Renal cortex interstitium (tissue), 15 donors: ENCODE measurements around the gene OR51E2. TPM values are rescaled to one million over a fixed set of nuclear protein-coding genes. Genes with fewer than 3 reads are reported as not detected.
"Not testable (repeated sequence)": the region's sequence is repeated elsewhere in the genome, so short reads cannot be mapped to it uniquely, and the experiment has no call there.

ENCODE experiments used
- DNase-seq, 11 donors: peaks; one replicate each; pipeline ENCODE4 v3.0.0-alpha.2; 2013; ENCODE audit warnings: low read depth in 9 of 11, low spot score in 4 of 11; ENCODE audit errors: extremely low read depth in 1 of 11
- long read RNA-seq, 16 experiments: transcript quantifications; one replicate each; lab custom pipeline, GENCODE V29; 2026
- polyA plus RNA-seq, 3 donors: library from polyadenylated mRNA; unstranded; fragments of 120-200 nt; gene quantifications; one replicate each; pipeline ENCODE4 v1.2.1, GENCODE V29; 2013; ENCODE audit not compliant: insufficient read length in 3 of 3

Gene OR51E2
- polyA plus RNA-seq, result 1 to 10 TPM in 2 of 3 donors, under 1 TPM in 1; 0.91 to 1.3 (median 1.2) TPM
- long read RNA-seq, donor 1, result 0 reads
- long read RNA-seq, donor 2, result 0 reads
- long read RNA-seq, donor 3, result 0 reads
- long read RNA-seq, donor 4, result 0 reads
- long read RNA-seq, donor 5, result 0 reads
- long read RNA-seq, donor 6, result 0 reads
- long read RNA-seq, donor 7, partial matches to known transcripts, result 0 of 1 reads
- long read RNA-seq, donor 7, other reads (novel, unspliced or antisense), result 0 of 1 reads
- long read RNA-seq, donor 8, result 0 reads
- long read RNA-seq, donor 9, partial matches to known transcripts, result 0 of 1 reads
- long read RNA-seq, donor 9, other reads (novel, unspliced or antisense), result 0 of 1 reads
- long read RNA-seq, donor 10, result 0 reads
- long read RNA-seq, donor 11, result 0 reads
- long read RNA-seq, donor 12, result 0 reads
- long read RNA-seq, donor 13, result 0 reads
- long read RNA-seq, donor 14, result 0 reads
- long read RNA-seq, donor 15, result 0 reads
- long read RNA-seq, donor 16, result 0 reads

GRCh38 chr11:4697585-4697984, at the start of gene OR51E2:
Gene OR51E2, minus strand, starts transcription at chr11:4697853. Its CDS starts 15,142 bp downstream, at chr11:4682711.
- no peak for DNase-seq

GRCh38 chr11:4740735-4741134, 43.1 kb upstream of the OR51E2 start:
- DNase-seq, result no peak

GRCh38 chr11:4727171-4727570, 29.5 kb upstream of the OR51E2 start:
- DNase-seq, result no peak

GRCh38 chr11:4722616-4723534, 25.2 kb upstream of the OR51E2 start:
- not testable (repeated sequence) for DNase-seq

GRCh38 chr11:4714300-4714699, 16.6 kb upstream of the OR51E2 start:
- no peak for DNase-seq

GRCh38 chr11:4713241-4713640, 15.6 kb upstream of the OR51E2 start:
- peak in 2 of 11 donors; percentile 23 to 42 for DNase-seq

GRCh38 chr11:4704790-4705334, 7.2 kb upstream of the OR51E2 start:
- DNase-seq, result peak in 2 of 11 donors; percentile 20 to 31

- peak in 7 of 11 donors; percentile 40 to 67 (median 57) for DNase-seq
Observed at GRCh38 chr11:4704054-4704789, 6.6 kb upstream of the OR51E2 start, which contains the start of gene MMP26. Gene MMP26, plus strand, starts transcription at chr11:4704784.

- DNase-seq, result no peak
Observed at GRCh38 chr11:4700436-4700820, 2.8 kb upstream of the OR51E2 start.

- DNase-seq, result no peak
Observed at GRCh38 chr11:4699697-4700435, 2.2 kb upstream of the OR51E2 start.

GRCh38 chr11:4695442-4695841, 2.2 kb downstream of the OR51E2 start:
- DNase-seq, result no peak

- DNase-seq, result no peak
Observed at GRCh38 chr11:4684631-4685285, 12.9 kb downstream of the OR51E2 start.

- DNase-seq, result no peak
Observed at GRCh38 chr11:4682623-4683419, 14.8 kb downstream of the OR51E2 start.

- DNase-seq, result peak in 1 of 11 donors; percentile 46
Observed at GRCh38 chr11:4680341-4680740, 17.3 kb downstream of the OR51E2 start.

GRCh38 chr11:4677948-4678347, 19.7 kb downstream of the OR51E2 start:
- DNase-seq, result peak in 3 of 11 donors; percentile 25 to 66 (median 53)

- DNase-seq, result no peak
Observed at GRCh38 chr11:4673781-4674180, 23.9 kb downstream of the OR51E2 start.

- DNase-seq, result no peak
Observed at GRCh38 chr11:4672470-4672869, 25.2 kb downstream of the OR51E2 start.
